Hypothalamus (tissue), 51 donors: ENCODE data around the gene C5orf58.

Source experiments
- DNase-seq, 51 donors: peaks; one replicate each; lab custom pipeline; 2025; lab: John Stamatoyannopoulos, UW

C5orf58 gene

DNA sequence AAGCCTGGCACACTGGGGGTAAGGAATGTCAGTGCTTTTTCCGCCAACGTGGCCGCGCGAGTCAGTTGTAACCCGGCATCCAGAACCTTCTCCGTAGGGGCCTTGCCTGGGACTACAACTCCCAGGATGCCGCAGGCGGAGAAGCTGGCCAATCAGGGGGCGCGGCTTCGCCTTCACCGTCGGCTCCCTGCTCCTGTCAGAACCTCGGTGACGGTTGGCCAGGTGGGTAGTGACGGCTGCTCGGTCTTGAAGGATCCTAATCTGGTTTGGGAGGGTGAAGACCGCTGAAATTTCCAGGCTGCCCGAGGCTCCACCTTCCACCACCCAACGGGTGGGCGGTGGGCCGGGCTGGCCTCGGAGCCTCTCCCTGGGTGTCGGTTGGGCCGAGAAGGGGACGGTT lies at the start of gene C5orf58:
Gene C5orf58 (plus strand): TSS at position 200 of the 400 bp plus-strand sequence. CDS start 1,992 bp downstream, outside the sequence.
- DNase-seq: no peak

DNA sequence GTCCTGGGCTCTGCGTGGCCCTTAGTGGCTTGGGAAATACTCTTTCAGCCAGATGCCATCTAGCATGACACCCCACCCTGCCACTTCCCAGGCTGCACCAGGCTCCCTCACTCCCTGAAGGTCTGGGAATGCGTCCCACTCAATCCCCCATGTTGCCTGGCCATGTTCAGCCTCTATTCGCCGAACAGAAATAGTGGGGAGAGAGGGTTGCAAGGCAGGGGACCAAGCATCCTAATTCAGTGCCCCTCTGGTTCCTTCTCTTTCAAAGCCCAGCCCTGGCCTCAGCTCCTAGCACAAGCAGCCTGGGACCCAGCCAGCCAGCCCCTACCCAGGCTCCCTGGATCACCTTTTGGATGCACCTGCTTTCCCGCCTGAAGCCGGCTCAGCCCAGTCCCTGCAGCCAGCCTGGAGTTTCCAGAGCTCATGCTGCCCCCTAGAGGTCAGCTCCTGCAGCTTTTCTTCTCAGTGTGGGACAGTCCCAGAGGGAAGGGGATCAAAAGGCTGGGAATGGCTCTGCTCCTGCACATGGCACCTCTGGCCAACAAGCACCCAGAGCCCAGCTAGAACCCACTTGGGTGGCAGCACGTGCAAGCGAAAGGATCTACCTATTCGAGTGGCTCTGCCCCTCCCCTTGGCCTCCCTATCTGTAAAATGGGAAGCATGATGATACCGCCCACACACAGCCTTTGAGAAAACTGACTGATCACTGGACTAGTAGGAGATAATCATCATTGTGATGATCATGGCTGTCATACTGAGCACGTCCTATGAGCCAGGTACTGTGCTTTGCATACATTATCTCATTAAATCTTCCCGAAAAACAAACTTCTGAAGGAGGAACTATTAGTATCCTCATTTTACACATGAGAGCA lies 48.7 kb upstream of the C5orf58 start:
- peak in 43 of 51 donors; percentile 3 to 75 (median 26) for DNase-seq

DNA sequence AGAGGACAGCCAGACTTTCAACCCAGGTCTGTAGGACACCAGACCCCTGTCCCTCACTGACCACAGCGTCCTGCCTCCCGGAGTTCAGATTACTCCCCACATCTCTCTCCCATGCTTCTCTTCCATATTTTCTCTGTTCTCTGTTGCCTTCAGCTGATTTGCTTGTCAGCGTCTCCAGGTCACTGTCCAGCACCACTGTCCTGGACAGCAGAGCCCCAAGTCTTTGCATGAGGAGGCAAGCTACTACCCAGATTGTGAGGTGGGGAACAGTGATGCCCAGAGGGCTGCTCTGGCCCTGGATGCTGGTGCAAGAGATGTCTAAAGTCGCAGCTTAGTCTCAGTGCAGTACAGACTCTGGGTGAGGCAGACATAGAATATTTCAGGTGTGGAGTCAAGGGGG lies 48.0 kb upstream of the C5orf58 start:
- DNase-seq: no peak

GRCh38 chr5:170186156-170186555 lies 46.6 kb upstream of the C5orf58 start:
- DNase-seq: no peak

DNA sequence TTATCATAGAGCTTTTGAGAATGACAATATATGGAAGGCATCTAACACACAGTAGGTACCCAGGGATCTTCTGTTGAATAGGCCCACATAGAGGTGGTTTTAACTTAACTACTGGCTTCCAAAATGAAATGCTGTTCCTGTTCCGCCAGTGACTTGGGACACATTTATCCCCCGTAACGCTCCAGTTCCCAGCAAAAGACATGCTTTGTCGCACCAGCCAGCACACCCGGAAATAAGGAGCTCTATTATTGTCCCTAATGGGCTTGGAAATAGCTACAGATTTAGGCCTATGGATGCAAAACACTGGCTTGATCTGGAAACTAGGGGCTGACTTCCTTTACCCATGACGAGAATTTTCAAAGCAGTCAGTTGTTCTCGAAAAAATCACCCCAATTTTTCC lies 45.9 kb upstream of the C5orf58 start:
- no peak for DNase-seq

DNA sequence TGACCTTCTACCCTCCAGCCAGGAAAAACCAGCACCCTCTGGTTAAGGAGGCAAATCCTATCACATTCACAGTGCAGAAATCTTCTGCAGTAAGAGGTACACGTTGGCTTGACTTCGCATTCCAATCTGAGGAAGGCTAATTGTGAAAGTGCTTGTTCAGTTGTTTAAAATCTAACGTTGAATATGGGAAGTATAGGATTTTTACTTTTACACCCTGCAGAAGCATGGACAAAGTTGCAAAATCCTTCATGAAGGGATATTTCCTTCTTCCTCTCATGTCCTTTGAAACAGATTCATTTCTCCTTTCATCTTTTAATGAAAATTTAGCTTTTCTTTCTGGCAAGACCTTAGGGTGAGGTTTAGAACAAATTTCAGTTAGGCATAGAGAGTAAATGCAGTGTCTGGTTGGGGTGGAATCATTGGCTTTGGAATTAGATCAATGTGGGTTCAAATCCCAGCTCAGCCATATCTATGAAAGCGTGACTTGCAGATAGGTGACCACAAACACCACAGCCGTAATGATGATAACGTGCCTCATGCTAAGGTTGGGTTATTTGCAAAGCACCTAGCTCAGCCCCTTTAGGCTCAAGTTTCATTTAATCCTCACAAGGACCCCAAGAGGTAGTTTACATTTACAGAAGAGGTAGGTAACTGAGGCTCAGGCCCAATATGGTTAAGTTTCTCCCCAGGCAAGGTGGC lies 42.2 kb upstream of the C5orf58 start:
- DNase-seq: no peak

- no peak for DNase-seq
These were observed 40.0 kb upstream of the C5orf58 start for GRCh38 chr5:170192829-170193228.

GRCh38 chr5:170195961-170196360 lies 36.8 kb upstream of the C5orf58 start:
- DNase-seq: peak in 1 of 51 donors; percentile 9

GRCh38 chr5:170200876-170201275 lies 31.9 kb upstream of the C5orf58 start:
- no peak for DNase-seq

DNA sequence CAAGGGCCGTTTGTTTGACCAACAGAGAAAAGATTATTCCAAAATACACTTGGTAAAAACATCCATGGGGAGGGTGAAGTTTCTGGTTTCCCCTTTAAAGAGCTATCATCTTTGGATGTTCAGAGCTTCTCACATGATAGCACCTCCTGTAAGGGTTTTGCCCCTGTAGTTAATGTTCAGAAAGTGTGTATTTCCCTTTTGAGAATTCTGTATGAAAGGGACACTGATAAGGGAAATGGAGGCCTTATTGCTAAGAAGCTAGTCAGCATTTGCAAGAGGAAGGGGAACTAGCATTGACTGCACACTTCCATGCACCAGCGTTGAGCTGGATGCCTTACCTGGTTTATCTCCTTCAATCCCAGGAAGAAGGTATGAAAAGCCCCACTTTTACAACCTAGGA lies 31.5 kb upstream of the C5orf58 start:
- no peak for DNase-seq

GRCh38 chr5:170202117-170202516 lies 30.7 kb upstream of the C5orf58 start:
- DNase-seq: no peak

GRCh38 chr5:170204202-170204601 lies 28.6 kb upstream of the C5orf58 start:
- no peak for DNase-seq

DNA sequence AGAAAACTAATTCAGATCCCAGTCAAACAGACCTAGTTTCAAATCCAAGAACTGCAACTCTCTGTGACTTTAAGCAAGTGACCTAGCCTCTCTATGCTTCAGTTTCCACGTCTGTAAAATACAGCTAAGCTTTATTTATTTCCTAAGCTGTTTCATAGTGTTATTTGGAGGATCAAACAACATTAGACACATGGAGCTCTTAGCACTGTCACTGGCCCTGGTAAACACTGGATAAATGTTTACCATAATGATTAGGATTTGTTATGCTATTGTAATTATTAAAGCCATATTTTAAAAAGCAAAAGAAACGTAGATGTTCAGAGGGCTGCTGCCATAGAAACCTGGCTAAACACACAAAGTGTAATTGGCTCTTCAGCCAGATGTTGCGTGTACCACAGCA lies 26.6 kb upstream of the C5orf58 start:
- no peak for DNase-seq

GRCh38 chr5:170206958-170207357 lies 25.8 kb upstream of the C5orf58 start:
- no peak for DNase-seq

DNA sequence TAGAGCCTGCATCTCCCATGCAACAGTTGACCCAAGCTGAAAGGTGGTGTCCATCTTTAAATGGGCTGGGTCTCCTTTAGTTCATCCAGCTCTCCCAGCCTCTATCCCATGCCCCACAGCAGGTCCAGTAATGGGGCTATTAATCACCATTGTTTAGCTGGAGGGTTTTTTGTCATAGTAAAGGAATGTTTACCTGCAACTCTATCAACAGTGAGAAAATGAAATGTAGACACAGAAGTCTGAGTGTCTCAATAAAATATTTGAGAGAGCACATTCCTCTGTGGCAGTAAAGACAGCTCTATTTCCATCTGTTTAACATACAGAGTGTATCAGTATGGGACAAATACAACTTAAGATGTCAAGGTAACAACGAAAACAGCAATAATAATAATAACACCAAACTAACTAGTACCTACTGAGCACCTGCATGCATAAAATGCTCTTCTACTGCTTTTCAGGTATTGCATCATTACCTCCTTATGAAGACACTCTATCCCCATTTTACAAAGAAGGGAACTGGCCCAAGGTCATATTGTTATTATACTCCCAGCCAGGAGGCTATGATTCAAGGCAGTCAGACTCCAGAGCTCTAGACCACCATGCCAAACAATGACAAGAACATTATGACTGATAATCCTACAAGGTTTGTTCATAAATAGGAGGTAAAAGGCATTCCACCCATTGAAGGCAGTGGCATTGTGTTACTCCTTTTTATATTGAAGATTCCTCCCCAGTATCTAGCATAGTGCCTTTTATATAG lies 21.0 kb upstream of the C5orf58 start:
- DNase-seq: no peak

- DNase-seq: peak in 15 of 51 donors; percentile 10 to 46 (median 19)
These were observed 16.4 kb upstream of the C5orf58 start for GRCh38 chr5:170216257-170216864.

GRCh38 chr5:170217831-170218230 lies 15.0 kb upstream of the C5orf58 start:
- no peak for DNase-seq

GRCh38 chr5:170218726-170219125 lies 14.1 kb upstream of the C5orf58 start:
- DNase-seq: no peak

DNA sequence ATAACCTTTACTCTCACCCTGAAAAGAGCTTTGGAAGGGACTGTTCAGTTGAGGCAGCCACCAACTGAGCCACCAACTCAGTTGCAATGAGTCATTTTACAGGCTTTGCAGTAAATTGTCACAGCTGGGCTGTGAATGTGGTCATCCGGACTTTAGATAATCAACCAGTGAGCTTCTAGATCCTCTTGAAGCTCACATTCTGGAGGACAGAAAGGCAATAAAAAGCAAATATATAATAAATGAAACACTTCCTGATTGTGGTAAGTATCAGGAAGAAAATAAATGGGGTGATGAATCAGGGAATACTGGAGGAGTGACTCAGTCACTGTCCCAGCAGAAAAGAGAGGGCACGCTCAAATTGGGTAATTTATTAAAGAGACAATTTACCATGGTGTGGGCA lies 13.2 kb upstream of the C5orf58 start:
- DNase-seq: no peak

DNA sequence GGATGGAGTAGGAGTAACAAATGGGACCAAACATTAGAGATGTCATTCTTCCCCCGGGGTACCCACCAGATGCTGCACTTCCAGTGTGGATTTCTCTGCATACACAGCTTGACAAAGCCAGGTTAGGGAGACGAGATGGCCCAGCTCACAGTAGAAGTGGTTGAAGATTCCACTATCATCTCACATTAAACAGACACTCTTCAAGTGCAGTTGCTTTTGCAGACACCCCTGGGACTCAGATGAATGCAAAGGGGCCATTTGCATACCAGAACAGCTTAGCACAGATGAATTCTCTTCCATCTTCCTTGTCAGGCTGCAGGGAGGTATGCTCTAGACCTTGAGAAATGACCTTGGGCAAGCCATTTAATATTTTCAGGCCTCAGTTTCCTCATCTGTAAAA lies 12.6 kb upstream of the C5orf58 start:
- DNase-seq: no peak

- peak in 13 of 51 donors; percentile 19 to 55 (median 31) for DNase-seq
These were observed 11.5 kb upstream of the C5orf58 start for GRCh38 chr5:170221327-170221741.
